ENCODE measurements around the gene CCND3.

- TF ChIP-seq POLR2A (IDR thresholded peaks at IDR 0.05; ENCODE audit: extremely low read depth, insufficient read length) (no peak), CTCF (IDR thresholded peaks at IDR 0.05; ENCODE audit: low read depth, low read length) (no peak), MYC (IDR thresholded peaks at IDR 0.05; ENCODE audit: low read depth, low read length) (no peak)
Observed at GRCh38 chr6:41921712-41921998, 20.0 kb downstream of the CCND3 start.

All from NB4 (cell line).